GM19351 (cell line): ENCODE results near the gene ARID1B.
"Not testable (repeated sequence)": the region's sequence is repeated elsewhere in the genome, so short reads cannot be mapped to it uniquely, and the experiment has no call there.

Experiments
- ATAC-seq: cut with Tn5 transposase; IDR thresholded peaks from one replicate; pipeline ENCODE4 v1.9.1; 2021; ENCODE audit warnings: mild to moderate bottlenecking, moderate library complexity; ENCODE audit not compliant: unreplicated experiment

The ARID1B gene

DNA sequence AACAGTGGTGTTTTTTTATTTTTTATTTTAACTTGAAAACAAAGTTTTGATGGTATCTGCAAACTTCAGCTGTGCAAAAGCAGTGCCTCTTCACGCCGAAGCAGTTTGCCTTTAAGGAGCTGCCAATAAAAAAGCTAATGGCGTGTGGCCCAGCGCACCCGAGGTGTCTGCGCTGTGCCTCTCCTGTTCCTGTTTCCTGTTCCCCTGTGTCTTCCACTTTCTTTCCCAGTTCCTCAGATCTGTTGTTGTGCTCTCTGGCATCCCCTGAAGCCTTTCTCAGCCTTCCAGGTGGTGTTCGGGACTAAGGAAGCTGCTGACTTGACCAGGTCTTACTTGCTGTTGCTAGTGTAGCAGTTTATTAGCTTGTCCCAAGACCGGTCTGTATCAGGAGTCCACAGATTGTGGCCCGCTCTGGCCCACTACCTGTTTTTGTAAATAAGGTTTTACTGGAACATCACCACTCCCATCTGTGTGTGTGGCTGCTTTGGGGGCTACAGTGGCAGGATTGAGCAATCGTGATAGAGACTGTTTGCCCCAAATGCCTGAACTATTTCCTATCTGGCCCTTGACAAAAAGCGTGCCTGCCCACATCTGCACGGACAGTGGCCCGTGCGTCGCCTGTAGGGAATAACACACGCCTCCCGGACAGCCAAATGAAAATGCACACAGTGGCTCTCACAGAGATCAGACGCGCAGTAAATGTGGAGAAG lies 367.8 kb downstream of the ARID1B start:
- ATAC-seq, result no peak

DNA sequence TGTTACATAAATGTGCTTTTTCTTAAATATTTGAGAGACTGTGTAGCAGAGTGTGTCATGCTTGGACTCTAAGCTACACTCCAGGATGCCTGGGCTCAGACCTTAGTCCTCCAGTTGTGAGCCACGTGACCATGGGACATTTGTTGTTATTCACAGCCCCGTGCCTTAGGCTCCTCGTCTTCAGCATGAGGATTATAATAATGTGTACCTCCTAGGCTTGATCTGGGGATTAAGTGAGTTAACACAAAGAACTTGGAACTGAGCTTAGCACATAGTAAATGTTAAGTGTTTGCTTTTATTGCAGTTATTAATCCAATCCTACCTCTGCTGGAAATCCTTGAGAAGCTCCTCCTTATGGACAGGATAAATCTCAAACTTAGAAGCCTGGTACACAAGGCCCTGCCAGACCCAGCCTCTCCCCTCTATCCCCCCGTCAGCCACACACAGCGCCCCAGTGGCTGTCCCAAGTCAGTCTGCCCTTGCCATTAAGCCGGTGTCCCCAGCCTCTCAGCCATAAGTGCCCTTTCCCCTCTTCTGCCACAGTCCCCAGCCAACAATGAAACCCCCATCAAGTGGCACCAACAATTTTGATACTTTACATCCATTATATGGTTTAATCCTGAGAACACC lies 368.6 kb downstream of the ARID1B start:
- no peak for ATAC-seq

- not testable (repeated sequence) for ATAC-seq
Observed at GRCh38 chr6:157147054-157148026, 370.2 kb downstream of the ARID1B start.

- ATAC-seq, result no peak
Observed at GRCh38 chr6:157148391-157149323, 371.5 kb downstream of the ARID1B start.

- ATAC-seq, result no peak
Observed at GRCh38 chr6:157150076-157150475, 372.9 kb downstream of the ARID1B start.

DNA sequence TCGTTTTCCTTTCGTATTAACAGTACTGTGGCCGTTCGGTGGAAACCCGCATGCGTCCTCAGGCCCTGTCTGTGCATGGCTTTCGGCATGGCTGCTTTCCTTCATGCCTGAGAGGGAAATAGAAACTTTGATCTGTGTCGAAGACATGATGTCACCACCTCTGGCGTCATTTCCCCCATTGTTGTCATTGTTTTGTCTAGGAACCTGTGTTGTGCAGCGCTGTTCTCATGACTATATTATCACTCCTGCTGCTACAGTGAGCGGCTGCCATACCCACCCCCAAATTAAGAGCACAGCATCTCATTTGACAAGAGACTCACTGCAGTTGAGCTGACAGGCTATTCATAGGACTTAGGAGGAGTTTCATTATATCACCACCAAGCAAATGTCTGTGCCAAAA lies 373.9 kb downstream of the ARID1B start:
- no peak for ATAC-seq

DNA sequence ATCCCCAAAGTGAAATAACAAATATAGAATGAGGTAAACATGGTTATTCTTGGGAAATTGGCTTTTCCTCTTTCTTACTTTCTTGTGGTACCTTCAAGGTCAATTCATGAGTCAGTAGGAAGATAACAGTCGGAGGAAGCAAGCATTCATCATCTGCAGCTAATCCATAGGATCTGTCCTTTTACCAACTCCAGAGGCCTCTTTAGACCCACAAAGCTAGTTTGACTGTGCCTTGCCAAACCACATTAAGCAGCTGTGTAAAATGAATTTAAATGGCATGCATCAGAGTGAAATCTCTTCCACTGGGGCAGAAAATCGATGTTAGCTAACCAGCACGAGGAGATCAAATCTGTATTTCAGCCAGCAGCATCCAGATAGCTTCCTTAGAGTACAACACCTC lies 374.8 kb downstream of the ARID1B start:
- ATAC-seq, result no peak

DNA sequence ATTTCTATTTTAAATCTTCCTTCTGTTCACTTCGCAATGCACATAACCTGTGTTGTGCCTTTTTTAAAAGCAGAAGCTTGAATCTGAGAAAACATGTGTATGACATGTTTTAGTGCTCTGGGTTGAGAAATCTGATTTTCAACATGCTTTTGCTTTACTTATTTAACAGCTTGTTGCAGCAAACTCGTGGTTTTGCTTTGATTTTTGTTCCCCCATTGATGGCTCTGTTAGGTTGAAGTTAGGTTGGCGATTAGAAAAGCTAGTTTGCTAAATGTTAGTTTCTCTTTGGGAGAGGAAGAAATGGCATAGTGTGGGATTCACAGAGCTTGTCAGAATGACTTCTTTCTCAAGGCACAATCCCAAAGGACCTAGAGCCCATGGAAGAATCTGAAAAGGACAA lies 375.4 kb downstream of the ARID1B start:
- ATAC-seq, result no peak

DNA sequence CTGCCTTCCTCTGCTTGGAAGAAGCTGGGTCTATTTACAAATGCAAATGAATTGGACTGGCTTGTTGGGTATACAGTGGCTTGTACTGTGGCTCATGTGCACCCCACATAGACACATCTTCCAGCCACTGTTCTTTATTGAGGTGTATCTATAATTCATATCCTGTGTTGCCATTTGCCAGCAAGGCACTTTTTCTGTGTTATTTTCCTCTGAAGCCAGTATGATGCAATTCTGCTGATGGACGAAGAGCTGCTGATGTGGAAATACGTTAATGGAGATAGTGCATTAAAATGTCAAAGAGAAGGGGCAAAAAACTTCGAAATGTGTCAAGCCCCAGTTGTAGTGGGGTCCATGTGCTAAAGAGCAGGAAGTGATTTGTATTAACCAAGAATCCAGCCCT lies 378.6 kb downstream of the ARID1B start:
- no peak for ATAC-seq

DNA sequence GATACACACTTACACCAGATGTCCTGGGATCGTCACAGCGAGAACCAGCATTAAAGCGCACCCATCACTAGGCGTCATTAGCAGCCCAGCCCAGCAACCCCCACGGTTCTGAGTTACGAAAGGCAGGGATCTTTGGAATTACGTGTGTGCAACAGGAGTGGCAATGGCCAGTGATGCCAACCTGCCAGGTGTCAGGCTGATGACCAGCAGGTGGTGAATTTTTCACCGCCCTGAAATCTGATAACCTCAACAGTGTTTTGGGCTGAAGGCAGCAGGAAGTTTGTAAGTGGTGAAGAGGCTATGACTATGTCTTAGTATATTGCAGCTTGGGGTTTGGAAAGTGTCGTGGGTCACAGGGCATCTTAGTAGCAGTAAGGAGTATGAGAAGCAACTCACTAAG lies 380.1 kb downstream of the ARID1B start:
- no peak for ATAC-seq

DNA sequence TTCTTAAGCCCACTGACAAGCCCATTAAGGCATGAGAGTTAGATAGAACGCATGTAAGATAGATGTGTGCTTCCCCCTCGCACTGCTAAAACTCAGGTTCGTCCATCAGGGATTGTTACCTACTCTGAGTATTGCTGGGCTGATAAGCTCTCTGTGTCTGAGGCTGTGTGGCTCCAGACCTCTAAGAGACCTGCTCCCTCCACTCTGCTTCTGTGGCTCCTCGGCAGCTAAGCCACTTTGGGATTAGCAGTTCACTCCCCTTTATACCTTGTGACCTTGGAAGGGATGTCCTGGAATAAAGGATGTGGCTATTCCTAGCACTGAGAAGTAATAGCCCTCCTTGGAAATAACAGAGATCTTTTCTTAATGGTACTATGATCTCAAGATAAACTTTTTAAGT lies 381.3 kb downstream of the ARID1B start:
- ATAC-seq, result no peak

- ATAC-seq, result no peak
Observed at GRCh38 chr6:157158897-157159296, 381.7 kb downstream of the ARID1B start.

DNA sequence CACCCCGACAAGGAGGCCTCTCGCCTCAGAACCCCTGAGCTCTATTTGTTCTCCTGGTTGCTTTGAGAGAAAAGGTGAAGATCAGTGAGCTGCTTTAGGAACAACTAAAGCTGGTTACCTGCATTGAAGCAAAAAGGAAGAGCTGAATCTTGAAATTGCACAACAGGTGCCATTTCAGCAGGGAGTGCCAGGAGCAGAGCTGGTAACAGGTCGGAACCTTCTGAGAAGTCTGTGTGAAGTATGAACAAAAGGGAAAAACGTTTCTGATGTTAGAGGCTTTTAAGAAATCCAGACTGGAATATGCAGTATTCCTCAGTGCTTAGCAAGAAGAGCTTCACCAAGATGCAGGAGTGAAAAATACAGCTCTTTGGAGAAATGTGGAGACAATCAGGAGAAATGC lies 382.2 kb downstream of the ARID1B start:
- ATAC-seq, result no peak

DNA sequence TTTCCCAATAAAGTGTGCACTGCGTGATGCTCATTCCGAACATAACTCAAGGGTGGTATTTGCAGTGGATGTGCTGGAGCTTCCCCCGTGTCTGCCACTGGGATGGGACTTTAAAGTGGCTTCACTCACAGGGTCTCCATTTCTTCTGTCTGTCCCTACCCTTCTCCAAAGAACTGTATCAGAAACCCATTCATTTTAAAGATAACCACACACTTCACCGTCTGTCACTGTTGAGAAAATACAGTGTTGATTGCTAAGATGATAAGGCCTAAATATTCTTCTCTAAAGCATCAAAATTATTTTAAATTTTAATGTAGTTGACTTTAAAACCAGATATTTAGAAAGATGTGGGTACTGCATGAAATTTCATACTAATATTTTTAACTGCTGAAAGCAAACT lies 384.7 kb downstream of the ARID1B start:
- no peak for ATAC-seq

DNA sequence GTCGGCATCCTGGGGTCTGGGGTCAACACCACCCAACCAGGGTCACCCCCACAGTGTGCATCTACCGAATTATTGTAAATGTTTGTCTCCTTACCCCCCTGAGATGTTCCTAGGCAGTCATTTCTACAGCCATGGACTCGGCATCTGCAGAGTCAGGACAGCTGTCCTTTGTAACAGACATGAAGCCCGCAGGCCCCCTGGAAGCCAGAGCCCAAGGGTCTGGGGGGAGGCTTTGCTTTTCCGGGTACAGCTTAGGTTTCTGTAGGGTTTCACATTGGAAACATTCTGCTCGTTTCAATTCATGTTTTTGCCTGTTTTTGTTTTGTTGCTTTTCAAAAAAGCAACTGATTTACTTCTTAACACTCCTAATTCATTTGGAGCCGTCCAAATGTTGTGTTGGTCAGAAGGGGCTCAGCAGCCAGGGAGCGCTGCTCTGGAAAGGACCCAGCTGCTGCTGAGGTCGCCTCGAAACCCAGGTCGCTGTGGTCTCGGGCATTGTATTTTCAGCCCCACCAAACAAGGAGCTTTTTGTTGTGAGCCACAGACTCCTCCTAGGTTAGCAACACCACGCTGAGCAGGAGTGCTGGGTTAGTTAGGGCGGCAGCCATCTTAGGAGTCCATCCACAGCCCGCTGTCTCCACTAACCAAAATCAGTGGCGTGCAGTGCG lies 385.7 kb downstream of the ARID1B start:
- no peak for ATAC-seq

GRCh38 chr6:157163434-157164159 lies 386.4 kb downstream of the ARID1B start:
- ATAC-seq, result no peak

GRCh38 chr6:157164972-157165371 lies 387.8 kb downstream of the ARID1B start:
- ATAC-seq, result no peak

GRCh38 chr6:157166784-157167183 lies 389.6 kb downstream of the ARID1B start:
- ATAC-seq, result no peak

GRCh38 chr6:157167837-157168236 lies 390.7 kb downstream of the ARID1B start:
- no peak for ATAC-seq
